Measurements from ENCODE around the gene SART3.

GRCh38 chr12:108515916-108516315 is 45.1 kb downstream of the SART3 start:
- no peak for TF ChIP-seq CTCF (conservative IDR thresholded peaks at IDR 0.05; ENCODE audit: low read depth, low read length)
- TF ChIP-seq POLR2A (IDR thresholded peaks at IDR 0.05; ENCODE audit: low read depth, low read length) = no peak
- no peak for TF ChIP-seq SMC3 (IDR thresholded peaks at IDR 0.05; ENCODE audit: low read depth, low read length)
- TF ChIP-seq MXI1 (IDR thresholded peaks at IDR 0.05; ENCODE audit: borderline replicate concordance, low read depth, low read length) = no peak

Data from IMR-90 (cell line).